Measurements from ENCODE around the gene NCKAP5L.
"Not testable (repeated sequence)": the region's sequence is repeated elsewhere in the genome, so short reads cannot be mapped to it uniquely, and the experiment has no call there.

The NCKAP5L gene

GRCh38 chr12:49798248-49798647 lies 30.0 kb downstream of the NCKAP5L start:
- DNase-seq (ENCODE audit: low read depth in 2 of 2) = no peak

GRCh38 chr12:49797449-49797776 lies 30.8 kb downstream of the NCKAP5L start:
- no peak for DNase-seq (ENCODE audit: low read depth in 2 of 2)

GRCh38 chr12:49796606-49797448 lies 31.4 kb downstream of the NCKAP5L start:
- no peak for DNase-seq (ENCODE audit: low read depth in 2 of 2)

- DNase-seq (ENCODE audit: low read depth in 2 of 2) = no peak
These were observed 32.1 kb downstream of the NCKAP5L start for GRCh38 chr12:49796155-49796554.

GRCh38 chr12:49795654-49796105 lies 32.5 kb downstream of the NCKAP5L start:
- no peak for DNase-seq (ENCODE audit: low read depth in 2 of 2)

- DNase-seq (ENCODE audit: low read depth in 2 of 2) = no peak
These were observed 33.2 kb downstream of the NCKAP5L start for GRCh38 chr12:49794811-49795653.

- DNase-seq (ENCODE audit: low read depth in 2 of 2) = no peak
These were observed 34.2 kb downstream of the NCKAP5L start for GRCh38 chr12:49794021-49794420.

GRCh38 chr12:49793620-49794019 lies 34.6 kb downstream of the NCKAP5L start:
- DNase-seq (ENCODE audit: low read depth in 2 of 2) = no peak

- no peak for DNase-seq (ENCODE audit: low read depth in 2 of 2)
These were observed 35.1 kb downstream of the NCKAP5L start for GRCh38 chr12:49792976-49793580.

GRCh38 chr12:49792181-49792970 lies 35.8 kb downstream of the NCKAP5L start:
- DNase-seq (ENCODE audit: low read depth in 2 of 2) = no peak

- DNase-seq (ENCODE audit: low read depth in 2 of 2) = no peak
These were observed 36.5 kb downstream of the NCKAP5L start for GRCh38 chr12:49791700-49792099.

- no peak for DNase-seq (ENCODE audit: low read depth in 2 of 2)
These were observed 37.3 kb downstream of the NCKAP5L start for GRCh38 chr12:49790741-49791555.

- no peak for DNase-seq (ENCODE audit: low read depth in 2 of 2)
These were observed 38.2 kb downstream of the NCKAP5L start for GRCh38 chr12:49789992-49790391.

GRCh38 chr12:49787672-49788071 lies 40.5 kb downstream of the NCKAP5L start:
- DNase-seq (ENCODE audit: low read depth in 2 of 2) = no peak

GRCh38 chr12:49784756-49785409 lies 43.3 kb downstream of the NCKAP5L start:
- DNase-seq (ENCODE audit: low read depth in 2 of 2) = no peak

GRCh38 chr12:49783917-49784676 lies 44.1 kb downstream of the NCKAP5L start:
- DNase-seq (ENCODE audit: low read depth in 2 of 2) = no peak

GRCh38 chr12:49780914-49781313 lies 47.3 kb downstream of the NCKAP5L start:
- not testable (repeated sequence) for DNase-seq (ENCODE audit: low read depth in 2 of 2)

GRCh38 chr12:49779581-49779980 lies 48.6 kb downstream of the NCKAP5L start:
- DNase-seq (ENCODE audit: low read depth in 2 of 2) = no peak
